ENCODE results near the gene CNN2.

CNN2 gene

GRCh38 chr19:1000095-1000494 lies 26.3 kb upstream of the CNN2 start, which contains the start of gene GRIN3B:
GRIN3B (plus strand) TSS chr19:1000419; CDS start chr19:1000438, 19 bp downstream.
- no peaks in the 10 kb centered on the region for H3K36me3 ChIP-seq (ENCODE audit: control insufficient read depth, insufficient read depth, low read length)
- H3K9ac ChIP-seq (ENCODE audit: low read length) = no peak within 1 kb of the TSS
- H3K4me1 ChIP-seq (ENCODE audit: control insufficient read depth, insufficient read depth, low read length) = peaks cover 4% of the 10 kb centered on the region
- peaks cover 50% of the 10 kb centered on the region for H3K27me3 ChIP-seq (ENCODE audit: control insufficient read depth, insufficient read depth, low read length)
- H3K27ac ChIP-seq (ENCODE audit: low read depth, low read length) = no peak within 1 kb of the TSS
- no peak within 1 kb of the TSS for H3K4me3 ChIP-seq (ENCODE audit: low read length)

GRCh38 chr19:1000591-1001537 lies 25.5 kb upstream of the CNN2 start:
- Histone ChIP-seq H3K36me3 (ENCODE audit: control insufficient read depth, insufficient read depth, low read length) (no peaks in the 10 kb centered on the region), H3K27me3 (ENCODE audit: control insufficient read depth, insufficient read depth, low read length) (peaks cover 44% of the 10 kb centered on the region), H3K4me3 (ENCODE audit: low read length) (no peak overlapping the region), H3K9ac (ENCODE audit: low read length) (no peak overlapping the region), H3K27ac (ENCODE audit: low read depth, low read length) (no peak overlapping the region), H3K4me1 (ENCODE audit: control insufficient read depth, insufficient read depth, low read length) (peaks cover 4% of the 10 kb centered on the region)

- H3K4me1 ChIP-seq (ENCODE audit: control insufficient read depth, insufficient read depth, low read length) = no peaks in the 10 kb centered on the region
- no peak overlapping the region for H3K27ac ChIP-seq (ENCODE audit: low read depth, low read length)
- peaks cover 38% of the 10 kb centered on the region for H3K27me3 ChIP-seq (ENCODE audit: control insufficient read depth, insufficient read depth, low read length)
- no peaks in the 10 kb centered on the region for H3K36me3 ChIP-seq (ENCODE audit: control insufficient read depth, insufficient read depth, low read length)
- no peak overlapping the region for H3K9ac ChIP-seq (ENCODE audit: low read length)
- no peak overlapping the region for H3K4me3 ChIP-seq (ENCODE audit: low read length)
Observed at GRCh38 chr19:1001538-1002166, 24.8 kb upstream of the CNN2 start.

GRCh38 chr19:1002600-1002999 lies 23.8 kb upstream of the CNN2 start:
- Histone ChIP-seq H3K27me3 (ENCODE audit: control insufficient read depth, insufficient read depth, low read length) (peaks cover 32% of the 10 kb centered on the region), H3K9ac (ENCODE audit: low read length) (no peak overlapping the region), H3K27ac (ENCODE audit: low read depth, low read length) (no peak overlapping the region), H3K4me3 (ENCODE audit: low read length) (no peak overlapping the region), H3K36me3 (ENCODE audit: control insufficient read depth, insufficient read depth, low read length) (no peaks in the 10 kb centered on the region), H3K4me1 (ENCODE audit: control insufficient read depth, insufficient read depth, low read length) (no peaks in the 10 kb centered on the region)

GRCh38 chr19:1003283-1003682 lies 23.1 kb upstream of the CNN2 start:
- no peak overlapping the region for H3K27ac ChIP-seq (ENCODE audit: low read depth, low read length)
- H3K27me3 ChIP-seq (ENCODE audit: control insufficient read depth, insufficient read depth, low read length) = peaks cover 28% of the 10 kb centered on the region
- H3K36me3 ChIP-seq (ENCODE audit: control insufficient read depth, insufficient read depth, low read length) = no peaks in the 10 kb centered on the region
- no peaks in the 10 kb centered on the region for H3K4me1 ChIP-seq (ENCODE audit: control insufficient read depth, insufficient read depth, low read length)
- H3K4me3 ChIP-seq (ENCODE audit: low read length) = no peak overlapping the region
- no peak overlapping the region for H3K9ac ChIP-seq (ENCODE audit: low read length)

- H3K27me3 ChIP-seq (ENCODE audit: control insufficient read depth, insufficient read depth, low read length) = peaks cover 20% of the 10 kb centered on the region
- H3K4me1 ChIP-seq (ENCODE audit: control insufficient read depth, insufficient read depth, low read length) = no peaks in the 10 kb centered on the region
- H3K4me3 ChIP-seq (ENCODE audit: low read length) = no peak overlapping the region
- H3K9ac ChIP-seq (ENCODE audit: low read length) = no peak overlapping the region
- no peak overlapping the region for H3K27ac ChIP-seq (ENCODE audit: low read depth, low read length)
- peaks cover 2% of the 10 kb centered on the region for H3K36me3 ChIP-seq (ENCODE audit: control insufficient read depth, insufficient read depth, low read length)
Observed at GRCh38 chr19:1004204-1004802, 22.1 kb upstream of the CNN2 start.

- Histone ChIP-seq H3K9ac (ENCODE audit: low read length) (no peak overlapping the region), H3K27me3 (ENCODE audit: control insufficient read depth, insufficient read depth, low read length) (peaks cover 17% of the 10 kb centered on the region), H3K36me3 (ENCODE audit: control insufficient read depth, insufficient read depth, low read length) (peaks cover 5% of the 10 kb centered on the region), H3K27ac (ENCODE audit: low read depth, low read length) (no peak overlapping the region), H3K4me1 (ENCODE audit: control insufficient read depth, insufficient read depth, low read length) (no peaks in the 10 kb centered on the region), H3K4me3 (ENCODE audit: low read length) (no peak overlapping the region)
Observed at GRCh38 chr19:1004803-1005664, 21.4 kb upstream of the CNN2 start.

GRCh38 chr19:1006711-1007398 lies 19.6 kb upstream of the CNN2 start:
- peaks cover 6% of the 10 kb centered on the region for H3K27me3 ChIP-seq (ENCODE audit: control insufficient read depth, insufficient read depth, low read length)
- peaks cover 6% of the 10 kb centered on the region for H3K36me3 ChIP-seq (ENCODE audit: control insufficient read depth, insufficient read depth, low read length)
- no peaks in the 10 kb centered on the region for H3K4me1 ChIP-seq (ENCODE audit: control insufficient read depth, insufficient read depth, low read length)
- H3K4me3 ChIP-seq (ENCODE audit: low read length) = no peak overlapping the region
- H3K27ac ChIP-seq (ENCODE audit: low read depth, low read length) = no peak overlapping the region
- H3K9ac ChIP-seq (ENCODE audit: low read length) = no peak overlapping the region

GRCh38 chr19:1007399-1008251 lies 18.8 kb upstream of the CNN2 start:
- peaks cover 6% of the 10 kb centered on the region for H3K36me3 ChIP-seq (ENCODE audit: control insufficient read depth, insufficient read depth, low read length)
- H3K4me1 ChIP-seq (ENCODE audit: control insufficient read depth, insufficient read depth, low read length) = no peaks in the 10 kb centered on the region
- peaks cover 3% of the 10 kb centered on the region for H3K27me3 ChIP-seq (ENCODE audit: control insufficient read depth, insufficient read depth, low read length)
- H3K9ac ChIP-seq (ENCODE audit: low read length) = no peak overlapping the region
- H3K4me3 ChIP-seq (ENCODE audit: low read length) = no peak overlapping the region
- H3K27ac ChIP-seq (ENCODE audit: low read depth, low read length) = no peak overlapping the region

GRCh38 chr19:1008268-1009040 lies 18.0 kb upstream of the CNN2 start:
- Histone ChIP-seq H3K36me3 (ENCODE audit: control insufficient read depth, insufficient read depth, low read length) (peaks cover 6% of the 10 kb centered on the region), H3K27me3 (ENCODE audit: control insufficient read depth, insufficient read depth, low read length) (no peaks in the 10 kb centered on the region), H3K27ac (ENCODE audit: low read depth, low read length) (no peak overlapping the region), H3K4me1 (ENCODE audit: control insufficient read depth, insufficient read depth, low read length) (no peaks in the 10 kb centered on the region), H3K9ac (ENCODE audit: low read length) (no peak overlapping the region), H3K4me3 (ENCODE audit: low read length) (no peak overlapping the region)

Measured in rectal smooth muscle tissue (tissue), 1 donor.